Neural crest cell (in vitro differentiated cells): ENCODE measurements around the gene PEPD. TPM values are rescaled to one million over a fixed set of nuclear protein-coding genes. Genes with fewer than 3 reads are reported as not detected.

Source experiments
- DNase-seq: peaks from one replicate; pipeline ENCODE4 v3.0.0; 2021; ENCODE audit warnings: low read depth, mixed read lengths, low spot score
- H3K27ac Mint-ChIP-seq: one replicate; pipeline ENCODE4 v1.8.0; 2021; ENCODE audit warnings: mild to moderate bottlenecking, mixed read lengths; ENCODE audit not compliant: unreplicated experiment
- H3K27me3 Mint-ChIP-seq: 2 replicates; pipeline ENCODE4 v1.8.0; 2021; ENCODE audit warnings: low read depth, mild to moderate bottlenecking, mixed read lengths
- H3K36me3 Mint-ChIP-seq: 2 replicates; pipeline ENCODE4 v1.8.0; 2021; ENCODE audit warnings: low read depth, mild to moderate bottlenecking, mixed read lengths
- H3K4me1 Mint-ChIP-seq: 2 replicates; pipeline ENCODE4 v1.8.0; 2021; ENCODE audit warnings: mixed read lengths
- H3K4me3 Mint-ChIP-seq: one replicate; pipeline ENCODE4 v1.8.0; 2021; ENCODE audit warnings: mild to moderate bottlenecking, mixed read lengths
- H3K9me3 Mint-ChIP-seq: 2 replicates; pipeline ENCODE4 v1.8.0; 2021; ENCODE audit warnings: mixed read lengths
- total RNA-seq: library from RNA; stranded (reverse); gene quantifications from 2 replicates; pipeline ENCODE4 v1.2.1, GENCODE V29; 2021
- TF ChIP-seq, protein P1 (sequence below): fragments of 200-600 bp; sonication (generic); conservative IDR thresholded peaks from 2 replicates; pipeline ENCODE4 v1.5.0; 2021; ENCODE audit warnings: antibody characterized with exemption, mild to moderate bottlenecking

The PEPD gene
- total RNA-seq, 1 donor from 2014 or later: 39.0 TPM

DNA sequence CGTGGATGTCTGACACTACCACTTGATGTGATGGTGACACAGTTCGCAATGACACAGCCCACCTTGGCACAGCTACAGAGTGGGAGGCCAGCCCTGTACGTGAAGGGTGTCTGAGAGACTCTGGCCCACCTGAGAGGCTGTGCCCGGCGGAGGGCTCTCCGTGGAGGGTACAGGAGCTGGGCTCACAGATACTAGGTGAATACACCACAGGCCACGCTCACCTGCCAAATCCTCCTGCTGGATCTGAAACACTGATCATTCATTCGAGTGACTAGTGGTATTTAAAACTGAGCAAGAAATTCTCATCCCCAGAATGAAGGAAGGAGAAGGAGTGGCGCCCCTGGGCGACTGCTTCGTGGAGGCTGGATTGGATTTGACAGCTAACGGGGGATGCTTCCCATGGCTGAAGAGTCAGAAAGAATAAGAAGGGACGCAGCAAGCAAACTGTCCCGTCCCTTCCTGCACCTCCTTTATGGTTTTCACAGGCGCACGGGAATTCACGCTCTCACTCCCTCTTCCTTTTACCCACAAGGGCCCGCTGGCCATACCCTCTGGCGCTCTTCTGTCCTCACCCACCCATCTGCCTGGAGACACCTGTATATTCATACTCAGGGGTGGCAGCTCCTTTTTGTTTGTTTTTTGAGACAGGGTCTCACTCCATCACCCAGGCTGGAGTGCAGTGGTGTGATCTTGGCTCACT is 123.1 kb downstream of the PEPD start:
- H3K9me3 Mint-ChIP-seq: no peaks in the 10 kb centered on the region
- H3K4me3 Mint-ChIP-seq: no peak overlapping the region
- H3K4me1 Mint-ChIP-seq: peaks cover 4% of the 10 kb centered on the region
- H3K27ac Mint-ChIP-seq: no peak overlapping the region
- TF ChIP-seq, protein P1, sequence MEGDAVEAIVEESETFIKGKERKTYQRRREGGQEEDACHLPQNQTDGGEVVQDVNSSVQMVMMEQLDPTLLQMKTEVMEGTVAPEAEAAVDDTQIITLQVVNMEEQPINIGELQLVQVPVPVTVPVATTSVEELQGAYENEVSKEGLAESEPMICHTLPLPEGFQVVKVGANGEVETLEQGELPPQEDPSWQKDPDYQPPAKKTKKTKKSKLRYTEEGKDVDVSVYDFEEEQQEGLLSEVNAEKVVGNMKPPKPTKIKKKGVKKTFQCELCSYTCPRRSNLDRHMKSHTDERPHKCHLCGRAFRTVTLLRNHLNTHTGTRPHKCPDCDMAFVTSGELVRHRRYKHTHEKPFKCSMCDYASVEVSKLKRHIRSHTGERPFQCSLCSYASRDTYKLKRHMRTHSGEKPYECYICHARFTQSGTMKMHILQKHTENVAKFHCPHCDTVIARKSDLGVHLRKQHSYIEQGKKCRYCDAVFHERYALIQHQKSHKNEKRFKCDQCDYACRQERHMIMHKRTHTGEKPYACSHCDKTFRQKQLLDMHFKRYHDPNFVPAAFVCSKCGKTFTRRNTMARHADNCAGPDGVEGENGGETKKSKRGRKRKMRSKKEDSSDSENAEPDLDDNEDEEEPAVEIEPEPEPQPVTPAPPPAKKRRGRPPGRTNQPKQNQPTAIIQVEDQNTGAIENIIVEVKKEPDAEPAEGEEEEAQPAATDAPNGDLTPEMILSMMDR: peak; percentile 7
- H3K36me3 Mint-ChIP-seq: no peaks in the 10 kb centered on the region
- no peak for DNase-seq
- no peaks in the 10 kb centered on the region for H3K27me3 Mint-ChIP-seq

DNA sequence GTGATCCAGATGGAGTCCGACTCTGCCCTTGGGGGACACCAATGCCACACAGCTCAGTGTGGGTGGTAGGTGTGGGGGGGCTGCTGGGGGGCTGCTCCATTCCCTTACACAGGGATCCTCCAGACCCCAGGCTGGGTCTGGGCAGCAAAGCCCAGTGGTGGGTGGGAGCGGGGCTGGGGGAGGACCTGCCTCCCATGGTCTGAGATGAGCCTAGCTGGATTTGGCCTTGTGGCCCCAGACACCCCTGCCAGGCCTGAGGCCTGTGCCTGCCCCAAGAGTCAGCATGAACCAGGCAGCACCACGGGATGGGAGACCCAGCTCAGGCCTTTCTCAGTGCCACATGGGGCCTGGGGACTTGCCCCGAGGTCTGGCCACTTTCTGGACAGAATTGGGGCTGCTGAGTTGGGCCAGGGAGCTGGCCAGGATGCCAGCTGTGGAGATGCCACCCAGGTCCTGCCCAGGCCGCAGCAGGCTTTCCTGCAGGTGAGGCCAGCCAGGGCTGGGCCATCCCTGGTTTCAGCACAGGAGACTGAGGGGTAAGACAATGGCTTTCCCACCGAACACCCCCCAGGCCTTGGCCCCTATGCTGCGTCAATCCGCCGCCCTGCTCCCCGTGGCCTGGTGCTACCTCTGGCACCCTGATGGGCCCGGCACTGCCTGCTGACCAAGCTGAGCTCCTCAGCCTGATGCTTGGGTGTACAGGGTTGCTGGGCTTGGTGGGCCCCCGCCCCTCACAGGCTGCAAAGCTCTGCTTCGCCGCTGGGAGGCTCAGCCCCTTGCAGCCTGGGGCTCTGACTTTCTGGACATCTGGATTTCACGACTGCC is 123.8 kb downstream of the PEPD start:
- TF ChIP-seq, protein P1: peak; percentile 58
- Mint-ChIP-seq H3K27ac (no peak overlapping the region), H3K9me3 (no peaks in the 10 kb centered on the region), H3K4me3 (no peak overlapping the region), H3K4me1 (peaks cover 4% of the 10 kb centered on the region), H3K36me3 (no peaks in the 10 kb centered on the region), H3K27me3 (no peaks in the 10 kb centered on the region)
- peak; percentile 35 for DNase-seq

DNA sequence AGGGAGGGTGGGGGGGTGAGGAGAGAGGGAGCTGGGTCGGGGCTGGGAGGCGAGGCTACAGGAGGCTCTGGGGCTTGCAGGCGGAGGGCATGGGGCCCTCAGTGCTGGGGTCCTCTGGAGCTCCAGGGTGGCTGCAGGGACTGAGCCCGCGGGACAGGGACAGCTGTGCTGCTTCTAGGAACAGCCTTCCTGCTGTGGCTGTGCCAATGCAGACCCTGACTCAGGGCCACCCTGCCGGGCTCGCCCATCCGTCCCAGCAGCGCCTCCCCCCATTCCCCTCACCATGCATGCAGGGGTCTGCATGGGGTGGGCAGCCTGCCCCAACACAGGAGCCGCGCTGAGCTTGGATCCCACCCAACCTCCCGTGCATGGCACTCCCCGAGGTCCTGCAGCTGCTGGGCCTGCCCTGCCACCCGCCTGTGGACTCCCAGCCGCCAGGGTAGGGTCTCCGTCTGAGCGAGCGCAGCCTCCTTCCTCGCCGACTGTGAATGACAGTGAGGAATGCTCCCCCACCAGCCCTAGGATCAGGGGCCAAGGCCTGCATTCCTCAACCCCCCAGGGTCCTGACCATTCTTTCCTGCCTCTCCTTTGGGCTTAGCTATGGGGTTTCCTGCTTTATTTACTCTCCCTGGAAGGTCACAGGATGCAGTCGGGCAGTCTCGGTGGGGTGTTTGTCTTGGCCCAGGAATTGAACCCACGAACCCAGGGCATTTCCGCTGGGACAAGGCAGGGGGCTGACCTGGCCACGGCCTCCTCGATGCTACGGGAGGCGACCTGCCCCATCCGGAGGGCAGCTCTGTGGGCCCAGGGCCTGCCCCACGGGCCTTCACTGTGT is 124.7 kb downstream of the PEPD start:
- no peak for DNase-seq
- H3K4me1 Mint-ChIP-seq: peaks cover 4% of the 10 kb centered on the region

DNA sequence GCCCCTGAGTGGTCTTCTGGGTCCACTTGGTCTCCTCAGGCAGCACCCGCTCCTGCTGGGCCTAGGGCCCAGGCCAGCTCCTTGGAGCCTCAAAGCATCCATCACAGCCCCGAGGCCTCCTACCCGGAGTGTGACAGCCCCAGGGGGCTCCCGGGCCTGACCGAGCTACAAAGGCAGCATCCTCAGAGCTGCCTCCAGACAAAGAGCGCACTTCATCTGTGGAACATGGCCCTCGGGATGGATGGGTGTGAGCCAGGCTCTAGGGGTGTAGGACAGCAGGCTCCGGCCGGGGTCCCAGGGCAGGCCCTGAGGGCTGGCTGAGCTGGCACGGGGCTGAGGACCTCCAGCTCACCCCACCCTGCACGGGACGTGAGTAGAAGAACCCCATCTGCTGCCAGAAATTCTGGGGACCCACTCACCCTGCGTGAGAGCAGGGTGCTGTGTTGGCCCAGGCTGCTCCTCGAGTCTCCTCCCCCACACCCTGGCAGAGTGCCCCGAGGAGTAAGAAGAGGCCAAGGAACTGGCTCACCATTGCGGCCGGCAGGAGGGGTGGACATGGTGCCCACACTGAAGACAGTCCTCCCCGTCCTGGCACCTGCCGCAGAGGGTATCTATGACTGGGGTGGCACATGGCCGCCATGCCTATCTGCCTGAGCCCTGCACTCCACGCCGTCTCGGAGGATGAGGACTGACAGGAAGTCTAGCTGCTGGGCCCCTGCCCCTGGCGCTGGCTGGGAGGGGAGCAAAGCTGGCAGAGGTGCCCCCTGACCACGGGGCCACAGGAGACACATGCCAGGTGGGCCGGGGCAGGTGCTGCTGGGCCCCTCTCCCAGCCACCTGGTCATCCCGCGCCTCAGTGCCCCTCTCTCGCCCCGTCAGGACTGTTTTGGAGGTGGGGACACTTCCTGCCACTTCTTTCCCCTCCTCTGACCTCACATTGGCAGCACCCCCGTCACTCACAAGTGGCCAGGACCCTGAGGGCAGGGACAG is 125.7 kb downstream of the PEPD start:
- Mint-ChIP-seq H3K9me3 (no peaks in the 10 kb centered on the region), H3K4me1 (peaks cover 4% of the 10 kb centered on the region), H3K27ac (peak overlapping the region; percentile 93), H3K27me3 (no peaks in the 10 kb centered on the region), H3K36me3 (no peaks in the 10 kb centered on the region), H3K4me3 (no peak overlapping the region)
- no peak for DNase-seq
- TF ChIP-seq, protein P1: no peak

More for the DNA sequence above, 124.7 kb downstream of the PEPD start:
- Mint-ChIP-seq H3K9me3 (no peaks in the 10 kb centered on the region), H3K27ac (peak overlapping the region; percentile 93), H3K27me3 (no peaks in the 10 kb centered on the region), H3K4me3 (no peak overlapping the region), H3K36me3 (no peaks in the 10 kb centered on the region)
- TF ChIP-seq, protein P1: no peak
